RWPE1 (cell line): Measurements from ENCODE around the gene FAM20A.

Experiments
- CTCF ChIA-PET: fragments of 350-600 bp; sonication (Branson Sonifier 250); formaldehyde crosslinking; extraction: SDS; loops from one replicate; lab custom pipeline; 2021; lab: Yijun Ruan, JAX
- POLR2A ChIA-PET: fragments of 400-600 bp; formaldehyde crosslinking; extraction: SDS; loops from one replicate; lab custom pipeline; 2020; ENCODE audit warnings: antibody characterized with exemption; ENCODE audit not compliant: low non-redundant PET; lab: Yijun Ruan, JAX
- DNase-seq: peaks from one replicate; pipeline ENCODE4 v3.0.0; 2012; ENCODE audit warnings: low spot score
- H3K27ac ChIP-seq: fragments of 450-650 bp; 2 replicates; pipeline ENCODE4 v1.5.1; 2017
- TF ChIP-seq, protein P1 (sequence below): fragments of 450-650 bp; conservative IDR thresholded peaks from 2 replicates; pipeline ENCODE4 v1.5.1; 2017; ENCODE audit warnings: low read depth, mild to moderate bottlenecking

FAM20A gene

GRCh38 chr17:68612209-68612922 is 11.2 kb upstream of the FAM20A start:
- H3K27ac ChIP-seq = no peak overlapping the region
- TF ChIP-seq, protein P1, sequence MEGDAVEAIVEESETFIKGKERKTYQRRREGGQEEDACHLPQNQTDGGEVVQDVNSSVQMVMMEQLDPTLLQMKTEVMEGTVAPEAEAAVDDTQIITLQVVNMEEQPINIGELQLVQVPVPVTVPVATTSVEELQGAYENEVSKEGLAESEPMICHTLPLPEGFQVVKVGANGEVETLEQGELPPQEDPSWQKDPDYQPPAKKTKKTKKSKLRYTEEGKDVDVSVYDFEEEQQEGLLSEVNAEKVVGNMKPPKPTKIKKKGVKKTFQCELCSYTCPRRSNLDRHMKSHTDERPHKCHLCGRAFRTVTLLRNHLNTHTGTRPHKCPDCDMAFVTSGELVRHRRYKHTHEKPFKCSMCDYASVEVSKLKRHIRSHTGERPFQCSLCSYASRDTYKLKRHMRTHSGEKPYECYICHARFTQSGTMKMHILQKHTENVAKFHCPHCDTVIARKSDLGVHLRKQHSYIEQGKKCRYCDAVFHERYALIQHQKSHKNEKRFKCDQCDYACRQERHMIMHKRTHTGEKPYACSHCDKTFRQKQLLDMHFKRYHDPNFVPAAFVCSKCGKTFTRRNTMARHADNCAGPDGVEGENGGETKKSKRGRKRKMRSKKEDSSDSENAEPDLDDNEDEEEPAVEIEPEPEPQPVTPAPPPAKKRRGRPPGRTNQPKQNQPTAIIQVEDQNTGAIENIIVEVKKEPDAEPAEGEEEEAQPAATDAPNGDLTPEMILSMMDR = no peak
- POLR2A ChIA-PET = no interaction called here
- CTCF ChIA-PET = no interaction called here
- no peak for DNase-seq

- TF ChIP-seq, protein P1 = no peak
- H3K27ac ChIP-seq = no peak overlapping the region
- ChIA-PET POLR2A (no interaction called here), CTCF (no interaction called here)
- DNase-seq = no peak
Observed at GRCh38 chr17:68611353-68612208, 10.4 kb upstream of the FAM20A start.

- no peak overlapping the region for H3K27ac ChIP-seq
- no peak for DNase-seq
- ChIA-PET POLR2A (no interaction called here), CTCF (no interaction called here)
- TF ChIP-seq, protein P1 = no peak
Observed at GRCh38 chr17:68610554-68610953, 9.4 kb upstream of the FAM20A start.

DNA sequence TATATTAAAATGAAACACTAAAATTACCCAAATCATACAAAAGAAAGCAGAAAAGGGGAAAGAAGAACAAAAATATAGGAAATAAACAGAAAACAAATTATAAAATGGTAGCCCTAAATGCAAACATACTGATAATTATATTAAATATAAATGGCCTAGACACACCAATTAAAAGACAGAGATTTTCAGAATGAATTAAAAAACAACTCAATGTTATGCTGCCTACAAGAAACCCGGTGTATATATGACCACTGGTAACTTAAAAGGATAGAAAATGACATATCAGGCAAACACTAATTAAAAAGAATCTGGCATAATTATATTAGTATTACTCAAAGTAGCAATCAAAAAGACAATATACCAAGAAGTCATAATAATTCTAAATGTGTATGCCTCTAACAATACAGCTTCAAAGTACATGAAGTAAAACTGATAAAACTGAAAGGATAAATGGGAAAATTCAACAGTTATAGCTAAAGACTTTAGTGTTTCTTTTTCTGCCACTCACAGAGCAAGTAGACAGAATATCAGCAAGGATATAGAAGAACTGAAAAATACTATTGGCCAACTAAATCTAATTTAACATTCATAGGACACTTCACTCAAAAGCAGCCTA is 7.5 kb upstream of the FAM20A start:
- H3K27ac ChIP-seq = no peak overlapping the region
- ChIA-PET POLR2A (no interaction called here), CTCF (interaction anchor here (0.7 kb wide), 1 partner anchor 34 kb away, joined by 4 read pairs; no protein-coding TSS in a partner anchor)
- TF ChIP-seq, protein P1 = no peak
- DNase-seq = no peak

GRCh38 chr17:68606451-68607307 is 5.5 kb upstream of the FAM20A start:
- H3K27ac ChIP-seq = no peak overlapping the region
- TF ChIP-seq, protein P1 = no peak
- no peak for DNase-seq
- ChIA-PET CTCF (interaction anchor here (0.6 kb wide), 1 partner anchor 383 kb away, joined by 3 read pairs; no protein-coding TSS in a partner anchor), POLR2A (no interaction called here)
